BE2C (cell line): Measurements from ENCODE around the gene NCBP2.
A peak's percentile ranks its signal among the peaks of the same experiment; 100 is the strongest.

Experiments used
- DNase-seq: peaks from one replicate; pipeline ENCODE4 v3.0.0-alpha.2; 2020
- H3K27me3 ChIP-seq: fragments of 250-450 bp; sonication (Bioruptor Pico); 2 replicates; pipeline ENCODE4 v1.5.1; 2020; ENCODE audit warnings: mild to moderate bottlenecking
- H3K36me3 ChIP-seq: fragments of 250-450 bp; sonication (Bioruptor Pico); 2 replicates; pipeline ENCODE4 v1.5.1; 2020; ENCODE audit warnings: mild to moderate bottlenecking
- H3K4me1 ChIP-seq: fragments of 250-450 bp; sonication (Bioruptor Pico); 2 replicates; pipeline ENCODE4 v1.5.1; 2020
- H3K4me3 ChIP-seq: 2 replicates; pipeline ENCODE4 v1.5.1; 2011; ENCODE audit warnings: low read depth, low read length
- H3K9me3 ChIP-seq: fragments of 250-450 bp; sonication (Bioruptor Pico); 2 replicates; pipeline ENCODE4 v1.5.1; 2020
- TF ChIP-seq, protein P1 (sequence below): IDR thresholded peaks from 2 replicates; pipeline ENCODE4 v1.5.1; 2012; ENCODE audit warnings: mild to moderate bottlenecking, low read depth, low read length

Gene NCBP2

DNA sequence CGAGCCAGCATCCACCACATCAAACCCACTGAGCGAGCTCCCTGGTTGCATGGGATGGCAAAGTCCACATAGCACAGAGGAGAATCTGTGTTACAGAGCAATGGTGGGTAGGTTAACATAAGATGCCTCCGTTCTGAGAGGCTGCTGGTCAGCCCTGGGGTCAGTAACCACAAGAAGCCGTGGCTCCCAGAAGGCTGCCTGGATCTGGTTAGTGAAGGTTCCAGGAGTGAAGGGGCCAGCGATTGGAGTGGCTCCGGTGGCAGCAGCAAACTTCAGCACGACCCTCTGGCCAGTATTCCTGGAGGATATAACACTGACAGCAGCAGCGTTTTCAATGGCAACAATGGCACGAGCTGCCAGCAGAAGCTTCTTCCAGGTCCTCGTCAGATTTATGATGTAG, 44.7 kb upstream of the NCBP2 start:
- no peaks in the 10 kb centered on the region for H3K27me3 ChIP-seq
- H3K4me3 ChIP-seq = no peak overlapping the region
- DNase-seq = no peak
- no peaks in the 10 kb centered on the region for H3K36me3 ChIP-seq
- no peaks in the 10 kb centered on the region for H3K4me1 ChIP-seq
- no peaks in the 10 kb centered on the region for H3K9me3 ChIP-seq
- TF ChIP-seq, protein P1, sequence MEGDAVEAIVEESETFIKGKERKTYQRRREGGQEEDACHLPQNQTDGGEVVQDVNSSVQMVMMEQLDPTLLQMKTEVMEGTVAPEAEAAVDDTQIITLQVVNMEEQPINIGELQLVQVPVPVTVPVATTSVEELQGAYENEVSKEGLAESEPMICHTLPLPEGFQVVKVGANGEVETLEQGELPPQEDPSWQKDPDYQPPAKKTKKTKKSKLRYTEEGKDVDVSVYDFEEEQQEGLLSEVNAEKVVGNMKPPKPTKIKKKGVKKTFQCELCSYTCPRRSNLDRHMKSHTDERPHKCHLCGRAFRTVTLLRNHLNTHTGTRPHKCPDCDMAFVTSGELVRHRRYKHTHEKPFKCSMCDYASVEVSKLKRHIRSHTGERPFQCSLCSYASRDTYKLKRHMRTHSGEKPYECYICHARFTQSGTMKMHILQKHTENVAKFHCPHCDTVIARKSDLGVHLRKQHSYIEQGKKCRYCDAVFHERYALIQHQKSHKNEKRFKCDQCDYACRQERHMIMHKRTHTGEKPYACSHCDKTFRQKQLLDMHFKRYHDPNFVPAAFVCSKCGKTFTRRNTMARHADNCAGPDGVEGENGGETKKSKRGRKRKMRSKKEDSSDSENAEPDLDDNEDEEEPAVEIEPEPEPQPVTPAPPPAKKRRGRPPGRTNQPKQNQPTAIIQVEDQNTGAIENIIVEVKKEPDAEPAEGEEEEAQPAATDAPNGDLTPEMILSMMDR = no peak

DNA sequence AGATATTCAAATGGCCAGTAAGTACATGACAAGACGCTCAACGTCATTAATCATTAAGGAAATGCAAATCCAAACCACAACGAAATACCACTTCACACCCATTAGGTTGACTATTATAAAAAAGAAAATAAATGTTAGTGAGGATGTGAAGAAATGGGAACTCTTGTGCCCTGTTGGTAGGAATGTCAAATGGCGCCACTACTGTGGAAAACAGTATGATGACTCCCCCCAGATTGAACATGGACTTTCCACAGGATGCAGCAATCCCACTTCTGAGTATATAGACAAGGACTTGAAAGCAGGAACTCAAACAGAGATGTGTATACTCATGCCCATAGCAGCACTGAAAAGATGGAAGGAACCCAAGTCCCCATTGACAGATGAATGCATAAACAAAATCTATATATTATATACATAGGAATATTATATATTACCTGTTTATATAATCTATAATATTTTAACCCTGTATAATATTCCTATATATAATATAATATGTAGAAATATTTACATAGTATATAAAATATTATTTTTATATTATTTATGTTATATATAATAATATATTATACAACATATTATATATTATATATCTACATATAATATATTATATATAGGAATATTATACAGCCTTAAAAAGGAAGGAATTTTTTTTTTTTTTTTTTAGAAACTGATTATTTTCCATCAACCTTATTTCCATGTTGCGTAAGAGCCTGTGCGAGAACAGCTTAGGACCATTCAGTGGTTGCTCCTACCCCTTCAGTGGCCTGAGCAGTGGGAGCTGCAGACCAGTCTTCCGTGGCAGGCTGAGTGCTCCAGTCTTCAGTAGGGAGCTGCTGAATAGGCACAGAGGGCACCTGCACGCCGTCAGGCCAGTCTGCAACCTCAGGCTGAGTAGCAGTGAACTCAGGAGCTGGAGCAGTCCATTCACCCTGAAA, 43.9 kb upstream of the NCBP2 start:
- TF ChIP-seq, protein P1 = peak; percentile 23; the same call in 1 of the 2 replicates
- H3K4me3 ChIP-seq = no peak overlapping the region
- no peaks in the 10 kb centered on the region for H3K4me1 ChIP-seq
- DNase-seq = no peak
- H3K27me3 ChIP-seq = no peaks in the 10 kb centered on the region
- H3K36me3 ChIP-seq = no peaks in the 10 kb centered on the region
- no peaks in the 10 kb centered on the region for H3K9me3 ChIP-seq

DNA sequence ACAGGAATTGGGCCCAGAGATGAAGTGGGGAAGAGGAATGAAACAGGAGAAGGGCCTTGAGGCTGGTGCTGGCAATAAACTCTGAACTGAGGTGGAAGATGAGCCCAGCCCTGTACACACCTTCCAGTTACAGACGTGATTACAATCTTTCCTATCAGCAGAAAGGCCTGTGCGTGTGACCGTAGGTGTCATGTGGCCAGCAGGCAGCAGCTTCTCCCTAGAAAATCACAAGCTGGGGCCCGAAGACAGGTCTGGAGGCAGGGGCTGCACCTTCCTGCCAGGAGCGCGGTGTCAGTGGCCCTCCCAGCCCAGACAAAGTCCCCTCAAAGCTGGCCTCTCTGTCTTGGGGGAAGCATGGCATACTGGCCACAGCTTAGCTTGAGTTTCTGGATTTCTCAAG, 43.0 kb upstream of the NCBP2 start:
- DNase-seq = no peak
- TF ChIP-seq, protein P1 = no peak
- Histone ChIP-seq H3K36me3 (no peaks in the 10 kb centered on the region), H3K4me3 (no peak overlapping the region), H3K4me1 (no peaks in the 10 kb centered on the region), H3K27me3 (no peaks in the 10 kb centered on the region), H3K9me3 (no peaks in the 10 kb centered on the region)

DNA sequence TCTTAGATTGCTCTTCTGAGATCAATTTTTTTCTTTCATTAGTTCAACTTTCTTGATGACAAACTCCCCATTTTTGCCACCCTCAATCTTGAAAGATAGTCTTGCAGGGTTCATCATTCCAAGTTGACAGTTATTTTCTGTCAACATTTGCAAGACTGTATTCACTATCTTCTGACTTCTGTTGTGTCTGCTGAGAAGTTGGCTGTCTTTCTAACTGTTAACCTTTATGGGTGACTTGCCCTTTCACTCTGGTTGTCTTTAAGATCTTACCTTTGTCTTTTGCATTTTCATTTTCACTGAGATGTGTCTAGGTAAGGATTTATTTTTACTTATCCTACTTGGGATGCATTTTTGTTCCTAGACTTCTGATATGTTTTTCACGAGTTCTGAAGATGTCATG, 40.9 kb upstream of the NCBP2 start:
- no peak for DNase-seq
- Histone ChIP-seq H3K36me3 (no peaks in the 10 kb centered on the region), H3K4me3 (no peak overlapping the region)

DNA sequence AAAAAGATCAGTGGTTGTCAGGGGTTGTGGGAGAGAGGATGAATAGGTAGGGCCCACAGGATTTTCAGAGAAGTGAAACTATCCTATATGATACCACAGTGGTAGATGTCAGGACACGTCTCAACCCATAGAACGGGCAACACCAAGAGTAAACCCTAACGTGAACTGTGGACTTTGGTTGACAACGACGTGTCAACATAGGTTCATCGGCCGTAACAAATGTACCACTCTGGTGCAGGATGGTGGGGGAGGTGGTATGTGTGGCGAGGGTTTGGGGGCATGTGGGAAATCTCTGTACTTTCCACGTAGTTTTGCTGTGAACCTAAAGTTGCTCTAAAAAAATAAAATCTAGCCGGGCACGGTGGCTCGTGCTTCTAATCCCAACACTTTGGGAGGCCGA, 39.3 kb upstream of the NCBP2 start:
- DNase-seq = no peak
- TF ChIP-seq, protein P1 = no peak
- H3K9me3 ChIP-seq = no peaks in the 10 kb centered on the region

More for the DNA sequence above, 40.9 kb upstream of the NCBP2 start:
- TF ChIP-seq, protein P1 = no peak
- H3K9me3 ChIP-seq = no peaks in the 10 kb centered on the region
- no peaks in the 10 kb centered on the region for H3K4me1 ChIP-seq
- no peaks in the 10 kb centered on the region for H3K27me3 ChIP-seq

DNA sequence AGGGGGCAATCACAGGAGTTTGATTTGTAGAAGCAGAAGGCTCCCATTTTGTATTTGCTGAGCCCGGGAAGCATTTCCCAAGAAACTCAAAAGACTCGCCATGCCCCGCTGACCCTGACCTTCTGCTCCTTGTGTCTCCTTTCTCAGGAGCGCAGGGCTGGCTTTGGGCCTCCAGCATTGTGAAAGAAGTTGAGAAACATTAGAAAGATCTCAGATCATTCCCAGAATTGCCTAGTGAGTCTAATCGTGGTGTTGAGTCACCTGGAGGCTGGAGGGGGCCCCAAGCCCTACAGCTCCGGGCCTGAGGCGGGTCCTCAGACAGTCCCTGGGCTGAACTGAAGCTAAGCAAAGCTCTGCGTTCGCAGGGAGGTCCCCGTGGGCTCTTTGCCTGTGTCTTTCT, 37.2 kb upstream of the NCBP2 start:
- DNase-seq = no peak
- Histone ChIP-seq H3K36me3 (no peaks in the 10 kb centered on the region), H3K4me1 (no peaks in the 10 kb centered on the region), H3K9me3 (no peaks in the 10 kb centered on the region), H3K4me3 (no peak overlapping the region), H3K27me3 (no peaks in the 10 kb centered on the region)
- TF ChIP-seq, protein P1 = no peak

More for the DNA sequence above, 39.3 kb upstream of the NCBP2 start:
- H3K4me3 ChIP-seq = no peak overlapping the region
- H3K4me1 ChIP-seq = no peaks in the 10 kb centered on the region
- H3K27me3 ChIP-seq = no peaks in the 10 kb centered on the region
- H3K36me3 ChIP-seq = no peaks in the 10 kb centered on the region
